Hepatocyte (in vitro differentiated cells): Measurements from ENCODE around the gene SLFN12L.

Source experiments
- EZH2 ChIP-seq: fragments of 200-600 bp; sonication (generic); IDR thresholded peaks from 2 replicates; pipeline ENCODE4 v1.6.1; 2016; ENCODE audit warnings: antibody characterized with exemption, mild to moderate bottlenecking, borderline replicate concordance
- TF ChIP-seq, protein P1 (sequence below): fragments of 200-600 bp; sonication (generic); IDR thresholded peaks from 2 replicates; pipeline ENCODE4 v1.5.1; 2016; ENCODE audit warnings: antibody characterized with exemption, mild to moderate bottlenecking; ENCODE audit not compliant: poor library complexity

- TF ChIP-seq, protein P1, sequence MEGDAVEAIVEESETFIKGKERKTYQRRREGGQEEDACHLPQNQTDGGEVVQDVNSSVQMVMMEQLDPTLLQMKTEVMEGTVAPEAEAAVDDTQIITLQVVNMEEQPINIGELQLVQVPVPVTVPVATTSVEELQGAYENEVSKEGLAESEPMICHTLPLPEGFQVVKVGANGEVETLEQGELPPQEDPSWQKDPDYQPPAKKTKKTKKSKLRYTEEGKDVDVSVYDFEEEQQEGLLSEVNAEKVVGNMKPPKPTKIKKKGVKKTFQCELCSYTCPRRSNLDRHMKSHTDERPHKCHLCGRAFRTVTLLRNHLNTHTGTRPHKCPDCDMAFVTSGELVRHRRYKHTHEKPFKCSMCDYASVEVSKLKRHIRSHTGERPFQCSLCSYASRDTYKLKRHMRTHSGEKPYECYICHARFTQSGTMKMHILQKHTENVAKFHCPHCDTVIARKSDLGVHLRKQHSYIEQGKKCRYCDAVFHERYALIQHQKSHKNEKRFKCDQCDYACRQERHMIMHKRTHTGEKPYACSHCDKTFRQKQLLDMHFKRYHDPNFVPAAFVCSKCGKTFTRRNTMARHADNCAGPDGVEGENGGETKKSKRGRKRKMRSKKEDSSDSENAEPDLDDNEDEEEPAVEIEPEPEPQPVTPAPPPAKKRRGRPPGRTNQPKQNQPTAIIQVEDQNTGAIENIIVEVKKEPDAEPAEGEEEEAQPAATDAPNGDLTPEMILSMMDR = no peak
- no peak for TF ChIP-seq EZH2
These were observed 38.3 kb upstream of the SLFN12L start for GRCh38 chr17:35575759-35576158.
